Esophagus muscularis mucosa (tissue), 4 donors: ENCODE data around the gene HTT. TPM values are rescaled to one million over a fixed set of nuclear protein-coding genes. Genes with fewer than 3 reads are reported as not detected.

Experiments used
- DNase-seq: peaks from one replicate; pipeline ENCODE4 v3.0.0-alpha.2; 2017; ENCODE audit errors: extremely low spot score
- H3K27ac ChIP-seq, 4 donors: fragments of 200-600 bp; sonication (generic); replicated peaks in 1 of 4; 1 replicate in 3 of 4; 2 replicates in 1 of 4; pipeline ENCODE4 v1.5.1; 2016 to 2019; ENCODE audit warnings: mild to moderate bottlenecking in 1 of 4
- H3K27me3 ChIP-seq, 4 donors: fragments of 200-600 bp; sonication (generic); one replicate each; pipeline versions ENCODE4 v1.5.1 to v1.6.0; 2016 to 2019
- H3K36me3 ChIP-seq, 4 donors: fragments of 200-600 bp; sonication (generic); one replicate each; pipeline ENCODE4 v1.5.1; 2016 to 2019
- H3K4me1 ChIP-seq, 4 donors: fragments of 200-600 bp; sonication (generic); one replicate each; pipeline ENCODE4 v1.5.1; 2016 to 2019
- H3K4me3 ChIP-seq, 4 donors: fragments of 200-600 bp; sonication (generic); 1 replicate in 2 of 4; 2 replicates in 2 of 4; pipeline ENCODE4 v1.5.1; 2016 to 2019; ENCODE audit warnings: mild to moderate bottlenecking in 4 of 4, moderate library complexity in 1 of 4
- H3K9me3 ChIP-seq, 4 donors: fragments of 200-600 bp; sonication (generic); 1 replicate in 3 of 4; 2 replicates in 1 of 4; pipeline ENCODE4 v1.5.1; 2016 to 2019
- EP300 ChIP-seq: sonication (generic); formaldehyde crosslinking; IDR thresholded peaks from one replicate; pipeline ENCODE4 v1.6.1; 2017; ENCODE audit warnings: antibody characterized with exemption
- POLR2A ChIP-seq: fragments of 450-650 bp; IDR thresholded peaks from one replicate; pipeline ENCODE4 v1.6.1; 2017; ENCODE audit warnings: antibody characterized with exemption, moderate library complexity, mild to moderate bottlenecking, low read depth
- POLR2AphosphoS5 ChIP-seq, 2 donors: sonication (generic); formaldehyde crosslinking; IDR thresholded peaks; one replicate each; pipeline ENCODE4 v1.6.1; 2017; ENCODE audit warnings: antibody characterized with exemption in 2 of 2
- WGBS: methylation state at CpG from one replicate; pipeline ENCODE4 v1.1.5; 2018; 5-methylcytosine and 5-hydroxymethylcytosine counted together
- intact Hi-C: fragments of 100-400 bp; cut with DNase I; formaldehyde crosslinking; loops from one replicate; pipeline ENCODE4 v1.15.1; 2023
- total RNA-seq, 4 donors: library from RNA; depleted of rRNA; stranded (reverse); fragments of >200 nt; gene quantifications; one replicate each; pipeline versions ENCODE4 v1.1.0 to v1.2.1, GENCODE V29; 2016
- TF ChIP-seq, protein P1 (sequence below), 3 experiments: fragments of 200-600 bp in 2 of 3; fragments of 450-650 bp in 1 of 3; sonication (generic) in 2 of 3; IDR thresholded peaks; one replicate each; pipeline ENCODE4 v1.5.1; 2017 to 2019; ENCODE audit warnings: antibody characterized with exemption in 3 of 3, mild to moderate bottlenecking in 2 of 3, moderate library complexity in 1 of 3

Gene HTT
- total RNA-seq, 4 donors from 2014 or later, result 30.2 to 65.7 (median 49.3) TPM

DNA sequence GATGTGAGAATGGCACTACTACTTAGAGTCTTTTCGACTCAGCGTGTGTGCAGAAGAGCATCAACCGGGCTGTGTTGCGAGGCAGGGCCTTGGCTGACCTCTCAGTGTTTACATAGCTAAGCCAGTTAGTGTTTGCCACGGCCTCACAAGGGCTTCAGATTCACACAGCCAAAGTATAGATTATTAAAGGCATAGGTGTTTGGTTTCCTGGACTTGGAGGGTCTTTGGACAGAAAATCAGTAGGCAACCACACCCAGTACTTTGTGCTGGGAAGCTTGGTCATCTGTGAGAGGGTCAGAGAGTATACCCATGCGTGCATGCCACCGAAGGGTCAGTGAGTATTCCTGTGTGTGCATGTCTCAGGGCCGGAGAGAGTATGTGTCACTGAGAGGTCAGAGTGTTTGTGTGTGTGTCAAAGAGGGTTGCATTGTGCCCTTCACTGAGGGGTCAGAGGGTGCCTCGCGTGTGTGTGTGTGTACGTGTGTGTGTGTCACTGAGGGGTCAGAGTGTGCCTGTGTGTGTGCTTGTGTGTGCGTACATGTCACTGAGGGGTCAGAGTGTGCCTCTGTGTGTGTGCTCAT is 104.7 kb downstream of the HTT start:
- 73% methylated on average over 12 of the region's 12 CpGs for WGBS
- Histone ChIP-seq H3K9me3 (no peaks in the 10 kb centered on the region), H3K36me3 (peaks cover 17 to 99% (median 91%) of the 10 kb centered on the region in 4 donors), H3K4me3 (no peak overlapping the region), H3K27ac (no peak overlapping the region), H3K4me1 (peaks cover 0 to 6% (median 0%) of the 10 kb centered on the region in 4 donors), H3K27me3 (no peaks in the 10 kb centered on the region)
- intact Hi-C loops, result no loop called here
- no peak for DNase-seq
- TF ChIP-seq, protein P1, sequence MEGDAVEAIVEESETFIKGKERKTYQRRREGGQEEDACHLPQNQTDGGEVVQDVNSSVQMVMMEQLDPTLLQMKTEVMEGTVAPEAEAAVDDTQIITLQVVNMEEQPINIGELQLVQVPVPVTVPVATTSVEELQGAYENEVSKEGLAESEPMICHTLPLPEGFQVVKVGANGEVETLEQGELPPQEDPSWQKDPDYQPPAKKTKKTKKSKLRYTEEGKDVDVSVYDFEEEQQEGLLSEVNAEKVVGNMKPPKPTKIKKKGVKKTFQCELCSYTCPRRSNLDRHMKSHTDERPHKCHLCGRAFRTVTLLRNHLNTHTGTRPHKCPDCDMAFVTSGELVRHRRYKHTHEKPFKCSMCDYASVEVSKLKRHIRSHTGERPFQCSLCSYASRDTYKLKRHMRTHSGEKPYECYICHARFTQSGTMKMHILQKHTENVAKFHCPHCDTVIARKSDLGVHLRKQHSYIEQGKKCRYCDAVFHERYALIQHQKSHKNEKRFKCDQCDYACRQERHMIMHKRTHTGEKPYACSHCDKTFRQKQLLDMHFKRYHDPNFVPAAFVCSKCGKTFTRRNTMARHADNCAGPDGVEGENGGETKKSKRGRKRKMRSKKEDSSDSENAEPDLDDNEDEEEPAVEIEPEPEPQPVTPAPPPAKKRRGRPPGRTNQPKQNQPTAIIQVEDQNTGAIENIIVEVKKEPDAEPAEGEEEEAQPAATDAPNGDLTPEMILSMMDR (IDR thresholded peaks at IDR 0.05), result no peak
- TF ChIP-seq POLR2A, result no peak
- TF ChIP-seq POLR2AphosphoS5 (IDR thresholded peaks at IDR 0.05), result no peak
- no peak for TF ChIP-seq EP300

DNA sequence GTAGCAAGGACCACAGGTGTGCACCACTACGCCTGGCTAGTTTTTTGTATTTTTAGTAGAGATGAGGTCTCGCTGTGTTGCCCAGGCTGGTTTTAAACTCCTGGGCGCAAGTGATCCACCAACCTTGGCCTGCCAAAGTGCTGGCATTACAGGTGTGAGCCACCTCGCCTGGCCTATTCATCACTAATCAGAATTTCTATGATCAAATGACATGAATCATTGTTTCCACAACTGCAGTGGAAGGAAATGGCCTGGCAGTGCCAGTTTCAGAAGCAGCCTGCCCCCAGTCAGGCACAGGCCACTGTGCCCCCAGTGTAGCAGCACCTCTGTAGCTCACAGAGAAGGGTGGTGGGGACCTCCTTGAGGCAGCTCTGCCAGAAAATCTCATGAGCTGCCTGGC is 108.5 kb downstream of the HTT start:
- no peak overlapping the region for H3K27ac ChIP-seq
- H3K4me1 ChIP-seq, result peaks cover 0 to 6% (median 0%) of the 10 kb centered on the region in 4 donors
- TF ChIP-seq POLR2A, result no peak
- no peak for TF ChIP-seq POLR2AphosphoS5 (IDR thresholded peaks at IDR 0.05)
- no peak for TF ChIP-seq EP300
- TF ChIP-seq, protein P1 (IDR thresholded peaks at IDR 0.05), result no peak
- H3K9me3 ChIP-seq, result no peaks in the 10 kb centered on the region
- H3K27me3 ChIP-seq, result no peaks in the 10 kb centered on the region
- DNase-seq, result no peak
- intact Hi-C loops, result no loop called here
- peaks cover 25 to 98% (median 90%) of the 10 kb centered on the region in 4 donors for H3K36me3 ChIP-seq
- 93% methylated on average over 4 of the region's 4 CpGs for WGBS
- H3K4me3 ChIP-seq, result no peak overlapping the region

DNA sequence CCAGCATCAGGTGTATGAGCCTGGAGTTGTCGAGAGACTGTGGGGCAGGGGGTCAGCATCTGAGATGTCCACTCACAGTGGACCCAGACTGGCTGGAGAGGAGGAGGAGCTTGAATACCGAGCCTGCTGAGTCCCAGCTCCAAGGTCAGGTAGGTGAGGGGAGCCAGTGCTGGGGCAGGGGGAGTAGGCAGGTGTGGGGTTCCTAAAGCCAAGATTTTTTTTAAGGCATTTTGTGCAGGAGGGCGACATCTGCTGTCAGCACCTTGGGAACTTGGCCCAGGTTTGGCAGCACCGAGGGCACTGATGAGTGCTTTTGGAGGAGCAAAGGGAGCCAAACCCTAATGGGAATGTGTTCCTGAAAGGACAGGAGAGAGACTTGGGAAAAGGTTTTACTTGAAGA is 110.2 kb downstream of the HTT start:
- no peak overlapping the region for H3K27ac ChIP-seq
- H3K4me1 ChIP-seq, result no peaks in the 10 kb centered on the region
- H3K27me3 ChIP-seq, result no peaks in the 10 kb centered on the region
- no peak for DNase-seq
- intact Hi-C loops, result no loop called here
- TF ChIP-seq, protein P1 (IDR thresholded peaks at IDR 0.05), result no peak
- no peak for TF ChIP-seq POLR2A
- no peak for TF ChIP-seq EP300
- no peak for TF ChIP-seq POLR2AphosphoS5 (IDR thresholded peaks at IDR 0.05)
- H3K9me3 ChIP-seq, result no peaks in the 10 kb centered on the region
- peaks cover 36 to 98% (median 90%) of the 10 kb centered on the region in 4 donors for H3K36me3 ChIP-seq
- WGBS, result 85% methylated on average over 4 of the region's 4 CpGs
- H3K4me3 ChIP-seq, result no peak overlapping the region

DNA sequence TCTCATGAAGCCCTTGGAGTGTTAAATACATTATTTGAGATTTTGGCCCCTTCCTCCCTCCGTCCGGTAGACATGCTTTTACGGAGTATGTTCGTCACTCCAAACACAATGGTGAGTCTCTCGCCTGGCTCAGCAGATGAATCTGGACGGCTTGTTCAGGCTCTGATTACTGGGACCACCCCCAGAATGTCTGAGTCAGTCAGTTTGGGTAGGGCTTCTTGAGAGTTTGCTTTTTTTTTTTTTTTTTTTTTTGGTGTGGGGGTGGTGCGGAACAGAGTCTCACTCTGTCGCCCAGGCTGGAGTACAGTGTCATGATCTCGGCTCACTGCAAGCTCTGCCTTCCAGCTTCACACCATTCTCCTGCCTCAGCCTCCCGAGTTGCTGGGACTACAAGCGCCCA is 112.1 kb downstream of the HTT start:
- DNase-seq, result no peak
- Histone ChIP-seq H3K36me3 (peaks cover 36 to 98% (median 90%) of the 10 kb centered on the region in 4 donors), H3K9me3 (no peaks in the 10 kb centered on the region), H3K4me3 (no peak overlapping the region), H3K4me1 (peaks cover 0 to 11% (median 5%) of the 10 kb centered on the region in 4 donors), H3K27ac (no peak overlapping the region), H3K27me3 (no peaks in the 10 kb centered on the region)
- WGBS, result 88% methylated on average over 10 of the region's 11 CpGs
- TF ChIP-seq EP300, result no peak
- TF ChIP-seq, protein P1 (IDR thresholded peaks at IDR 0.05), result no peak
- TF ChIP-seq POLR2A, result no peak
- no peak for TF ChIP-seq POLR2AphosphoS5 (IDR thresholded peaks at IDR 0.05)
- intact Hi-C loops, result no loop called here

DNA sequence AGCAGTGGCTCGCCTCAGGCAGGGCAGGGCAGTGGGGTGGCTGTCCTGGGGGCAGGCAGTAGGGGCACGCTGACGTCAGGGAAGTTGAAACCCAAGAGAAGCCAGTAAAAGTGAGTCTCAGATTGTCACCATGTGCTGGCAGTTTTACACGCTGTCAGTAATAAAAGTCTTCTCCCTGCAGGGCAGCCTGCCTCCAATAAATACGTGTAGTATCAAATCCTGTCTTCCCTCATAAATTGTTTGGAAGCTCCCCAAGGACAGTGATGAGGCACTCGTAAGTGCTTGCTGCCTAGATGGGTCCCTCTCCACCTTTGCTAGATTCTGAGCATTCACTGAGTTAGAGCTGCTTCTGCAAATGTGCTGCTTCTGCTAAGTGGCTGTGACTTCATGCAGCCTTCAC is 113.6 kb downstream of the HTT start:
- Histone ChIP-seq H3K4me1 (peaks cover 0 to 11% (median 5%) of the 10 kb centered on the region in 4 donors), H3K9me3 (no peaks in the 10 kb centered on the region), H3K4me3 (no peak overlapping the region), H3K27me3 (no peaks in the 10 kb centered on the region), H3K36me3 (peaks cover 25 to 98% (median 85%) of the 10 kb centered on the region in 4 donors), H3K27ac (no peak overlapping the region)
- 86% methylated on average over 6 of the region's 6 CpGs for WGBS
- DNase-seq, result no peak
- intact Hi-C loops, result no loop called here
- TF ChIP-seq POLR2AphosphoS5 (IDR thresholded peaks at IDR 0.05) (no peak), POLR2A (no peak), EP300 (no peak)
- TF ChIP-seq, protein P1 (IDR thresholded peaks at IDR 0.05), result no peak
